SK-N-DZ (cell line): Measurements from ENCODE around the gene TENM3.
"Not testable (repeated sequence)": the region's sequence is repeated elsewhere in the genome, so short reads cannot be mapped to it uniquely, and the experiment has no call there.

Experiments
- DNase-seq: peaks from one replicate; pipeline ENCODE4 v3.0.0-alpha.2; 2015; ENCODE audit warnings: low spot score

The TENM3 gene

GRCh38 chr4:182227611-182228010 lies 15.6 kb upstream of the TENM3 start:
- no peak for DNase-seq

GRCh38 chr4:182228991-182229577 lies 14.1 kb upstream of the TENM3 start:
- DNase-seq = no peak

GRCh38 chr4:182230256-182230655 lies 12.9 kb upstream of the TENM3 start:
- DNase-seq = no peak

GRCh38 chr4:182231080-182231479 lies 12.1 kb upstream of the TENM3 start:
- DNase-seq = no peak

- no peak for DNase-seq
Observed at GRCh38 chr4:182231496-182231895, 11.7 kb upstream of the TENM3 start.

GRCh38 chr4:182233310-182234090 lies 9.7 kb upstream of the TENM3 start:
- DNase-seq = no peak

- no peak for DNase-seq
Observed at GRCh38 chr4:182235021-182235795, 8.0 kb upstream of the TENM3 start.

GRCh38 chr4:182236186-182236585 lies 7.0 kb upstream of the TENM3 start:
- DNase-seq = no peak

- not testable (repeated sequence) for DNase-seq
Observed at GRCh38 chr4:182237010-182237409, 6.2 kb upstream of the TENM3 start.

GRCh38 chr4:182238355-182238931 lies 4.8 kb upstream of the TENM3 start:
- DNase-seq = no peak

GRCh38 chr4:182240161-182241130 lies 2.8 kb upstream of the TENM3 start:
- peak; percentile 36 for DNase-seq

GRCh38 chr4:182242260-182242659 lies 942 bp upstream of the TENM3 start:
- not testable (repeated sequence) for DNase-seq

- DNase-seq = no peak
Observed at GRCh38 chr4:182242787-182243186, 415 bp upstream of the TENM3 start.

GRCh38 chr4:182245041-182245440 lies 1.8 kb downstream of the TENM3 start:
- no peak for DNase-seq

GRCh38 chr4:182245541-182246215 lies 2.5 kb downstream of the TENM3 start:
- DNase-seq = no peak

- no peak for DNase-seq
Observed at GRCh38 chr4:182246401-182247205, 3.4 kb downstream of the TENM3 start.

GRCh38 chr4:182248295-182248694 lies 5.1 kb downstream of the TENM3 start:
- DNase-seq = no peak

GRCh38 chr4:182250446-182250845 lies 7.2 kb downstream of the TENM3 start:
- DNase-seq = no peak

GRCh38 chr4:182251116-182251515 lies 7.9 kb downstream of the TENM3 start:
- no peak for DNase-seq

- DNase-seq = no peak
Observed at GRCh38 chr4:182252220-182252619, 9.0 kb downstream of the TENM3 start.
